ENCODE data around the gene ANKMY1.

Gene ANKMY1

DNA sequence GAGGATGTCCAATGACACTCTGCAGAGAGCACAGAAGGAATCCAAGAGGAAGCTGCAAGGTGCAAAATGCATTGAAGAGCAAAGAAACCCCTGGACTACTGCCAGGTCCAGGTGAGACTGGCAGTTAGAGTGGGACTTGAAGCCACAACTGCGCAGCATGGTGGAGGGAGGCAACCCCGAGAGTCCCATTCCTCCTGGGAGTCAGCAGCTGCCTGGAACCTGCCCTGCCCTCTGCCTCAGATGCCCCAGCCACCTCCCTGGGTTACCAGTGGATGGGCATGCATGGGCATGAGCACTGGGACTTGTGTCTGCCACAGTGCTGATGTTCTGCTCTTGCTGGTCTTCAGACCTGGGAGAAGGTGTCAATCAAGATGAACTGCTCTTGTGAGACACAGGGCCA, 43.2 kb downstream of the ANKMY1 start:
- DNase-seq: no peak
- Histone ChIP-seq H3K4me3 (ENCODE audit: low read depth, low read length) (no peak overlapping the region), H3K36me3 (no peaks in the 10 kb centered on the region), H3K27ac (no peak overlapping the region), H3K9me3 (ENCODE audit: severe bottlenecking) (no peaks in the 10 kb centered on the region), H3K27me3 (ENCODE audit: insufficient read depth, low read depth, severe bottlenecking) (no peaks in the 10 kb centered on the region)
- TF ChIP-seq, protein P1, sequence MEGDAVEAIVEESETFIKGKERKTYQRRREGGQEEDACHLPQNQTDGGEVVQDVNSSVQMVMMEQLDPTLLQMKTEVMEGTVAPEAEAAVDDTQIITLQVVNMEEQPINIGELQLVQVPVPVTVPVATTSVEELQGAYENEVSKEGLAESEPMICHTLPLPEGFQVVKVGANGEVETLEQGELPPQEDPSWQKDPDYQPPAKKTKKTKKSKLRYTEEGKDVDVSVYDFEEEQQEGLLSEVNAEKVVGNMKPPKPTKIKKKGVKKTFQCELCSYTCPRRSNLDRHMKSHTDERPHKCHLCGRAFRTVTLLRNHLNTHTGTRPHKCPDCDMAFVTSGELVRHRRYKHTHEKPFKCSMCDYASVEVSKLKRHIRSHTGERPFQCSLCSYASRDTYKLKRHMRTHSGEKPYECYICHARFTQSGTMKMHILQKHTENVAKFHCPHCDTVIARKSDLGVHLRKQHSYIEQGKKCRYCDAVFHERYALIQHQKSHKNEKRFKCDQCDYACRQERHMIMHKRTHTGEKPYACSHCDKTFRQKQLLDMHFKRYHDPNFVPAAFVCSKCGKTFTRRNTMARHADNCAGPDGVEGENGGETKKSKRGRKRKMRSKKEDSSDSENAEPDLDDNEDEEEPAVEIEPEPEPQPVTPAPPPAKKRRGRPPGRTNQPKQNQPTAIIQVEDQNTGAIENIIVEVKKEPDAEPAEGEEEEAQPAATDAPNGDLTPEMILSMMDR (IDR thresholded peaks at IDR 0.05; ENCODE audit: low read depth, low read length): no peak

DNA sequence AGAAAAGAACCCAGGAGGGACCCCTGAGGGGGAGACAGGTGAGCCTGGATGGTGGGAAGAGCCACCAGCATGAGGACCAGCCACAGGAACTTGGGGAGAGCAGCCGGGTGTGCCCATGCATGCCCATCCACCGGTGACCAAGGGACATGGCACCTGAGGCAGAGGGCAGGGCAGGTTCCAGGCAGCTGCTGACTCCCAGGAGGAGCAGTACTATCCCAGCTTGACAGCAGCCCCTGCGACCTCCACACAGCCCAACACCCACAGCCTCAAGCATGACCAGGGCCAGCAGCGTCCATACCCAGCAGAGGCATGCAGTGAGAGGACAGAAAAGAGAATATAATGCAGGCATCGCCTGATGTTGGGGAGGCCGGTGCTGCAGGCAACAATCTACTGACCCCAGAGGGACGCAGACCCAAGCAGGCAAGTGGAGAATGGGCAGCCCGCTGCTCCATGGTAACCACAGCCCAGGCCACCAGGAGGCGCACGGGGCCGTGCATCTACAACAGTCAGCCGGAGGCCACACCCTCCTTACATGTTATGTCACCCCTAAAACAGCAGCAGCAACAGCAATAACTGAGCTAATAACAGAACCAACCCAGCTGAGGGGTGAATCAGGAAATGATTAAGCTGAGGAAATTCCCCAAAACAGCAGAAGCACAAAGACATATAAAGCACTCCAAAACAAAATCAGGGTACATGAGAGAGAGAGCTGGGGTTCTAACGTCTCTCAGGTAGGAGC, 44.1 kb downstream of the ANKMY1 start:
- Histone ChIP-seq H3K27ac (no peak overlapping the region), H3K9me3 (ENCODE audit: severe bottlenecking) (no peaks in the 10 kb centered on the region), H3K36me3 (no peaks in the 10 kb centered on the region), H3K27me3 (ENCODE audit: insufficient read depth, low read depth, severe bottlenecking) (no peaks in the 10 kb centered on the region), H3K4me3 (ENCODE audit: low read depth, low read length) (no peak overlapping the region)
- peak; percentile 76 for DNase-seq
- TF ChIP-seq, protein P1 (IDR thresholded peaks at IDR 0.05; ENCODE audit: low read depth, low read length): peak; percentile 96

DNA sequence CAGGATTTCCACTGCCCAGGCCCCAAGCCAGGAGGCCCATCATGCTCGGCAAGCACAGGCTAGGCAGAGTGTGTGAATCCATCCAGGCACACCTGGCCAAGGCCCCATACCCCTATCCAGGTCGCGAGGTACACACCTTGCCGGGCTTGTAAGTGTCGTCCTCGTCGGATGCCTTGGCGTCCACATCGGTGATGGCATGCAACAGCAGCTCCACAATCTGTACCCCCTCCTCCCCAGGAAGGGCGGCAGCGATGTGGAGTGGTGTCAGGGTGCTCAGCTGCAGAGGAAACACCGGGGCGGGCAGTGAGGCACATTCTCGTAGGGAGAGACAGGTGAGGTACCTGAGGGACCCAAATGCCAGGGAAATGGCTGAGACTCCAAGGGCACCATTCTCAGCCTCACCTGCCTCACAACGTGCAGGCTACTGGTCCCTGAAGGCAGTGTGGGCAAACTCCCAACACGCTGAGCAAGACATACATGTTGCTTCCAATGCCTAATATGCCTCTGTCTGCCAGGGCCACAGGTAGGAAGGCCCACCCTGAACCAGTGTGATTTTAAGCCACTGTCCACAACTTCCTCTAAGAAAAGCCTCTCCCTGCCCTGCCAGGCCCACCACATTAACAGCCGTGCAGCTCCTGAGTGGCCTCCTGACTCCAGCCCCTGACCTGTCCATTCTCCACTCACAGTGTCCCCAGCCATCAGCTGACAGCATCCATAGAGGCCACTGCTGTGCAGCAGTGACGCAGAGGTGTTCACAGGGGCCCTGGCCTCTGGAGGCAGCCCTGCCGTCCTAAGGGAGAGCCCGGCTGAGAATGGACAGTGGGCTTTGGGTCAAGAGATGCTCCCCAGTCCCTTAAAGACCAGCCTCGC, 44.9 kb downstream of the ANKMY1 start:
- no peak for DNase-seq
- H3K9me3 ChIP-seq (ENCODE audit: severe bottlenecking): no peaks in the 10 kb centered on the region
- H3K4me3 ChIP-seq (ENCODE audit: low read depth, low read length): no peak overlapping the region
- H3K27ac ChIP-seq: no peak overlapping the region
- H3K36me3 ChIP-seq: no peaks in the 10 kb centered on the region
- TF ChIP-seq, protein P1 (IDR thresholded peaks at IDR 0.05; ENCODE audit: low read depth, low read length): no peak
- no peaks in the 10 kb centered on the region for H3K27me3 ChIP-seq (ENCODE audit: insufficient read depth, low read depth, severe bottlenecking)

DNA sequence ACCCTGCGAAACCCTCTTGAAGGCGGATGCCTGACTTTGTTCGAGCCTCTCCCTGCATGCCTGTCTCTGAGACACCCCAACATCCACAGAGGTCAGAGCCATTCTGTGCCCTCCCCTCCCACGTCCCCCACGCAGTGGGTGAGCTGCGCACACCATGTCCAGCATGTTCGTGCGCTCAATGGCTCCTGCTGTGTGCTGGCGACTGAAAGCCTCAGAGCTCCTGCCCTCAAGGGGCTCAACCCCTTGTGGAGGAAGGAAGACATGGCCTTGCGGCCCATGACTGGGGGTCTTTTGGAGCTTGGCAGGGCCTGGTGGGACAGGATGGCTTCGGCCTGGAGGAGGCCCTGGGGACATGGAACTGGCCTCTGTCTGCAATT, 45.7 kb downstream of the ANKMY1 start:
- DNase-seq: no peak
- H3K36me3 ChIP-seq: no peaks in the 10 kb centered on the region
- H3K27me3 ChIP-seq (ENCODE audit: insufficient read depth, low read depth, severe bottlenecking): no peaks in the 10 kb centered on the region
- H3K9me3 ChIP-seq (ENCODE audit: severe bottlenecking): no peaks in the 10 kb centered on the region
- no peak overlapping the region for H3K27ac ChIP-seq
- no peak overlapping the region for H3K4me3 ChIP-seq (ENCODE audit: low read depth, low read length)
- TF ChIP-seq, protein P1 (IDR thresholded peaks at IDR 0.05; ENCODE audit: low read depth, low read length): no peak

DNA sequence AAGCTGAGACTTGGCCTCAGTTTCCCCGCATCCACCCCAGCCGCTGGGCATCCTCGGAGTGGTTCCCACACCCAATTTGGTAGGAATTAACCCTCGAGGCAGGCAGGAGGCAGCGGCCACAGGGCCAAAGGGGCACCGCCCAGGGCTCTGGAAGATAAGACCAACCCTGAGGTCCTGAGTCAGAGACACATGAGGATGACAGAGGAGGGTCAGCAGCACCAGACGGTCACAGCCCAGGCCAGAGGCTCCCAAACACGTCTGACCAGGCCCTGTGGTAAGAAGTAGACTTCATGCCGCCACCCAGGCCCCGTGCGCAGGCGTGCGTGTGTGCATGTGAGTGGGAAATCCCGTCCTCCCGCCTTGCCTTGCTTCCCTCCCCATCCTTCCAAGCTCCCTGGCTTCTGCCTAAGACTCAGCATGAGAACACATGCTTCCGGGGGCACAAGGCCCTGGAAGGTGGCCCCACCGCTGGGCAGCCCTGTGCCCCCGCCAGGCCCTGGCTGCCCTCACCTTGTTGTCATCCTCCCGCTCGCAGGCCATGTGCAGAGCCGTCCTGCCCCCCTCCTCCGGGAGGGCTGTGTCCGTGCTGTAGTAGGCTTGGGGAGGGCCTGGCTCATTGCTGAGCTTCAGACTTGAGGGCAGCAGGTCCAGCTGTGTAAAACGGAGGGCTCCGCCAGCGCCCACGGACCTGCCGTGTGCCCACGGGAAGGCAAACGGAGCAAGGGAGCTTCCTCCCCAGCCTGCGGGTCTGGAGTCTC, 46.3 kb downstream of the ANKMY1 start:
- H3K27me3 ChIP-seq (ENCODE audit: insufficient read depth, low read depth, severe bottlenecking): no peaks in the 10 kb centered on the region

More for the DNA sequence above, 46.3 kb downstream of the ANKMY1 start:
- no peaks in the 10 kb centered on the region for H3K9me3 ChIP-seq (ENCODE audit: severe bottlenecking)
- no peak for DNase-seq
- H3K36me3 ChIP-seq: no peaks in the 10 kb centered on the region
- H3K27ac ChIP-seq: no peak overlapping the region
- no peak overlapping the region for H3K4me3 ChIP-seq (ENCODE audit: low read depth, low read length)
- TF ChIP-seq, protein P1 (IDR thresholded peaks at IDR 0.05; ENCODE audit: low read depth, low read length): no peak
